HG03196 (cell line): ENCODE measurements around the gene OCA2.
"Not testable (repeated sequence)": the region's sequence is repeated elsewhere in the genome, so short reads cannot be mapped to it uniquely, and the experiment has no call there.

ENCODE experiments used
- ATAC-seq: cut with Tn5 transposase; IDR thresholded peaks from one replicate; pipeline ENCODE4 v1.9.1; 2021; ENCODE audit not compliant: unreplicated experiment

OCA2 gene

DNA sequence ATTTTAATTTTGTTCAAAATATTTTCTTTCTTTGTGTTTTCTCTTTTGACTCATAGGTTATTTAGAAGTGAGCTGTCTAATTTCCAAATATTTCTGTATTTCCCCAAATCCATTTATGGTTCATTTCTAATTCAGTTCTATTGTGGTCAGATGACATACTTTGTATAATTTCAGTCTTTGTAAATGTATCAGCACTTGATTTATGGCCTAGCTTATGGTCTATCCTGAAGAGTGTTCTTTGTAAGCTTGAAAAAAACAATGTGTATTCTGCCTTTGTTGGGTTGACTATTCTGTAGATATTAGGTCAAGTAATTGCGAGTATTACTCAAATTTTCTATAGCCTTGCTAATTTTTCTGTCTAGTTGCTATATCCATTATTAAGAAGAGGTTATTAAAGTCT is 311.2 kb downstream of the OCA2 start:
- no peak for ATAC-seq

DNA sequence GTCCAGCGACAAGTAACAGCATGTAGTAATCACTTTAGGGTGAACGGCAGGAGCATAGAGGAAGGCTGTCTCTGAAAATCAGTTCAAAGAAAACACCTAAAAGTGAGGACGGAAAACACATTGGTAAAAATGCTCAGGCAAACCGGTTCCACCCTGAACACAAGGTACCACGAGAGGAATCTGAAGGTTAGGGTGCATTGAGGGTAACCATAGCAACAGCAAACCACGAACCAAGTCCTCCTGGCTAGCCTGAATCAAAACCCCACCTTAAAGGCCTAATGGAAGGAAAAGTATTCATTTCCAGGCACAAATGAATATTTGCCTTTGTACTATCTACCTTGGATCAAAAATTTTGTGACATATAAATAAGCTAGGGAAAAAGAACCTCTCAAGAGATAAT is 315.0 kb downstream of the OCA2 start:
- ATAC-seq = no peak

- ATAC-seq = no peak
These were observed 315.4 kb downstream of the OCA2 start for GRCh38 chr15:27783678-27784077.

DNA sequence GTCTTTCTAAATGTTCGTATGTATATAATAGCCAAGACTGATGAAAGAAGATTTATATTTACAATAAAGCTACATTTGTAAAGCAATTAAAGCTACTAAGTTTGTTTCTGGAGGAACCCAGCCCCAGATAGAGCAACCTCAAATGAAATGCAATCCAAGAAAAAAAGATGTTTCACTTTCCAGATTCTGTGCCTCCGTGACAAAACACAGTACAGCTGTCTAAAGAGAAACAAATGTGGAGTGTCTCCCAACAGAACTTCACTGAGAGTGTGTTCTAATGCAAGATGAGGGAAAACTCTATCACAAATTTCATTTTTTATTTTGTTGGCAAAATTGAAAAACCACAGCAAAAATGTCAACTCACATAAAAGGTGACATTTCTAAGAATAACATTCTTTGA is 317.0 kb downstream of the OCA2 start:
- ATAC-seq = no peak

DNA sequence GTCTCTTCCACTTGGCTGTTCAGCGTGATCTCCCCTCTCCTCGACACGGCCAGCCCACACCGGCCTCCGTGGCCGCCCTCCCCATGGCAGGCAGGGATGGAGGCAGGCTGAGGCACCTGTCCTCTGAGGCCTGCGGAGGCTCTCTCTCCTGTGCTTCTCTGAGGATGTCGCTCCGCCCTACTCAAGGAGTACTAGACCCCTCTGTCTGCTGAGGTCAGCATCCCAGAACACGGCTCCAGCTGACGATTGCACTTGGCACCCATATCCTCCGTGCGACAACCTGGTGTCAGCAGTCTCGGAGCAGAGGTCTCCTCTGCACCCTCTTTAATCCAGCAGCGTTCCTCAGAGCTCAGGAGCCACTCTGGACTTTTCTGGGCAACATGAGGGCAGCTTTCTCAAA is 322.6 kb downstream of the OCA2 start:
- ATAC-seq = no peak

GRCh38 chr15:27774638-27775037 is 324.5 kb downstream of the OCA2 start:
- ATAC-seq = no peak

GRCh38 chr15:27774191-27774590 is 324.9 kb downstream of the OCA2 start:
- no peak for ATAC-seq

- no peak for ATAC-seq
These were observed 327.2 kb downstream of the OCA2 start for GRCh38 chr15:27771892-27772291.

DNA sequence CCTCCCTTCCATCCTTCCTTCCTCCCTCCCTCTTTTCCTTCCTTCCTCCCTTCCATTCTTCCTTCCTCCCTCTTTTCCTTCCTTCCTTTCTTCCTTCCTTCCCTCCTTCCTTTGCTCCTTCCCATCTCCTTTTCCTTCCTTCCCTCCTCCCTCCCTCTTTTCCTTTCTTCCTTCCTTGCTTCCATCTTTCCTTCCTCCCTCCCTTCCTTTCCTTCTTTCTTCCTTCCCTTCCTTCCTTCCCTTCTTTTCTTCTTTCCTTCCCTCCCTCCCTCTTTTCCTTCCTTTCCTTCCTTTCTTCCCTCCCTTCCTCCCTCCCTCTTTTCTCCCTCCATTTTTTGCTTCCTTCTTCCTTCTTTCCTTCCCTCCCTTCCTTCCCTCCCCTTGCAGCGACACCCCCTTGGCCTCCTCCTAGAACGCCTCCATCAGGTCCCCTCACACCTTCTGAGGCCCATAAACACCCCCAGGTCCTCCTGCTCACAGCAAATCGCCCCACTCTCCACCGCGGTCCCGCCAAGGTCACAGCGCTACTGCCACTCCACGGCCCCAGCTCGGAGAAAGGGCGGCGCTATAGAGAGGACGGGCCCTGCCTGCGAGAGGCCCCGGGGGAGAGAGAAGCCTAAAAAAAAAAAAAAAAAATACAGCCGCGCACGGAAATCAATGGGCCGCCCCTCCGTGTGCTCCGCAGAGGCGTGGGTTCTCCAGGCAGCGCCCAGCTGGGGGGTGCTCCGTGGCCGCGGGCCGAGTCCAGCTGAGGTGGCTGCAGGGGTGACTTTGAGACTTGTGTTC is 328.2 kb downstream of the OCA2 start:
- no peak for ATAC-seq

DNA sequence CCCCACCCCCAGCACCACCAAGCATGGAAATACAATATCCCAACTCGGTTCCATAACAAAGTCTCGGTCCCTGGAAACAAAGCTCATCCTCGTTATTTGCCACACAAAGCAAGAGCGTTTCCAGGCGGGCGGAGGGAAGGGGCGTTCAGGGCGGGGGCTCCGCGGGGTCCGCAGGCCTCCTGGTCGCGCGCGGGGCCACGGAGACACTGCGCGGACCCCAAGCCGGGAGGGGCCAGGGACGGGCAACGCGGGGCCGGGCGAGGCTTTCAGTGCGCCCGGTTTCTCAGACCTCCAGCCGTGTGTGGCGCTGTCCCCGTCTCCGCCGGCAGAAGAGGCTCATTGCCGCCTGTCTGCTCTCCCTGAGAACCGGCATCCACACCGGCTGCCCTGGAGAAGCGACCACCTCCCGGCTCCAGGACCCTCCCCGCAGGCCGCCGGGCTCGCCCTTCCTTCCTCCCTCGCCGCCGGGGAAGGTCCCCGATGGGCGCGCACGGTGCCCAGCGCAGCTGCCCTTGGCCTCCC is 329.0 kb downstream of the OCA2 start:
- ATAC-seq = no peak

DNA sequence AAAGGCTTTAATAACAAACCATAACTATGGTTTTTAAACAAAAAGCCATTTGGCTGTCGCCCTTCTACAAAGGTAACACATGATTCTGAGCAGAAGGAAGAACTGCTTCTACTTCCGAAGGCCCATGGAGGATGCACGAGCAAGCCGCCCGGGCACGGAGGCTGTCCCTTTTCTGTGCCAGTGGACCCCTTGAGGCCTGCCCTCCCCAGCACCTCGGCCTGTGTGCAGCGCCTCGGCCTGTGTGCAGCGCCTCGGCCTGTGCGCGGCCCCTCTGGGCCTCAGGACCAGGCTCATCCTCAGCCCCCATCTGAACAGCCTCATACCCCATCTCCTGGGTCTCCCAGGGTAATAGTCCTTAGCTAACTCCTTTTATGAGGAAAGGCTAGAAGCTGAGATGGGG is 329.5 kb downstream of the OCA2 start:
- ATAC-seq = no peak

DNA sequence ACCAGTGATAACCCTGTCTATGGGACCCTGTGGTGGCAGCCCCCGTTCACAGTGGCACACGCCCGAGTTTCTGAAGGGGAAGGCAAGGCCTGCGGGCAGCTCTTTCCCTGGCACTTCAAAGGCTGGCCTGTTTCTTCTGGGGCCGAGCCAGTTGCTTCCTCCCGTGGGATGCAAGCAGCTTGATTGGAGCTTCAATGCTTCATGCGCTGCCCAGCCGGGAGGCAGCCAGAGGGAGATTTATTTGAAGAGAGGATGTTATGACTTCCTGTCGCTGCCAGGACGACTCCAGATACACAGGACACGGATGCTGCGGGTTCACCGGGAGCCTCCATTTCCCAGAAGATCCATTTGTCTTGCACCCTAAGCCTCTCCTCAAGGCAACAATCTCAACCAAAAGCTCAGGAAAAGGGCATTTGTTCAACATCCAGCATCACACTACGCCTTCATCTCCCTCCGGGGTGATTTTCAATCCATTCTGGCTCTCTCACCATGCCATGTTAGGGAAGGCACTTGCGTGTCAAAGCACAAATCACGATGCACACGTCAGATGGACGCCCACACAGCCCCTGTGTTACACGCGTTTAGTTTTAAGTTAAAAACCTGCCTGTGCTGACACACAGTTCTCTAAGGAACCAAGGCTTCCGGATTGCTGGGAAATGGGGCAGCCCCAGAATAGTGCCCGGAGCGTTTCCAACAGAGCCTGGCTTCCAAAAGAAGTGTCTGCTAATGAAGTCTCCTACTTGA is 330.2 kb downstream of the OCA2 start:
- ATAC-seq = no peak

DNA sequence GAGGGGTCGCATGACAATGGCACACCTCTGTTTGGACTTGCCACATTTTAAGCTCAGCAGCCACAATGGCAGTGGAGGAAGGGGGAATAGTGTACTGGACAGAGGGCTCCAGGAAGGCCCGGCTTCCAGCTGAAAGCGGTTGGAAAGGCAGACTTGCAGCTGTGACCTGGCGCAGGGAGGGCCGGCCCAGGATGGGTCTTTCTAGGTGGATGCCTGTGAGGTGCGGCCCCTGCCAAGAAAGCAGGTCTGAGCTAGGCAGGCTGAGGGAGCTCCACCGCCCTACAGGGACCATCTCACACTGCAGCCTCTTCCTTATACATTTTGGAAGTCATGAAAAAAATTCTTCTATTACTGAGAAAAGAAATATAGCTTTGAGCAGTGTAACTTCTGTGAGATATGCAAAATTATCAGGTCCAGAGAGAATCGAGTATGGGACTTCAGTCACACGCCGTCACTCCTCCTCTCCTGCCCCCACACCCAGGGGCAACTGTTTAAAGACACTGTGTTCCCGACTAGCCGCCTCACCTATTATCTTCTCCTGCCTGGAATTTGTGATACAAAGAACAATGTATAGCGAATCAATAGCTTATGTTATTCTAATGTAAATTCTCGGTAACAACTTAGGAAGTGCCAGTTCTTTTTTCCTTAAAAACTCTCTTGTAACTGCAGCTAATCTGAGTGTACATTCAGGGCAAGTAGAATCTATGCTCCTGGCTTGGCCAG is 331.0 kb downstream of the OCA2 start:
- ATAC-seq = no peak

GRCh38 chr15:27767430-27767829 is 331.7 kb downstream of the OCA2 start:
- not testable (repeated sequence) for ATAC-seq

DNA sequence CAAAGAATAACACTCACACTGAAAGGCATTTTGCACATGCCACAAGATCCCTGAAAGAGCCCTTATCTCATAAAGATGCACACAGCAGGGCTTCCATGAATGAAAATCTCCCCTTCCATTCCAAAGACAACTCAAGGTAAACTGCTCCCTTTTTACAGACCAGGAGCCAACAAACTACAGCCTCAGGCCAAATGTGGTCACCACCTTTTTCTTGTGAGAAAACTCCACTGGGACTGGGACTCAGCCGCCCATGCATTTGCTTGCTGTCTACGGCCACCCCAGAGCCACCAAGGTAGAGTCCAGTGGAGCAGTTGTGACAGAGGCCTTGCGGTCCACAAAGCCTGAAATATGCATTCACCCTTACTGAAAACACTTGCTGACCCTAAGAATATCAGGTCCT is 334.8 kb downstream of the OCA2 start:
- no peak for ATAC-seq

DNA sequence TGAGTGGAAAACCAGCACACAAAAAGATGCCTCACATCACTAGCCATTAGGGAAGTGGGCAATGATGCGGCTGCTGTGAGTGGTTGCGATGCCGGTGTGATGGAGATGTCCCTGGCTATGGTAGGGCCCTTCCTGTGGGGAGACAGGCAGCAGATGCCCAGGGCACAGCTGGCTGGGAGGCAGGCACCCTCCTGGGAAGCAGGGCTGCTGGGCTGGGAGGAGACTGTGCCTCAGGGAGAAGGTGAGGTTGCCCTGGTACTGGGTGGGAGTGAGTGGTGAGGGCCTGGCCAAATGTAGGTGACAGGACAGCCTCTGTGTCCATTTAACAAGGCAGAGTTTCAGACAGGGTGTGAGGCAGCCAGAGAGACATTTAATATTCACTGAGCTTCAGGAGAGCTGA is 335.6 kb downstream of the OCA2 start:
- no peak for ATAC-seq

- no peak for ATAC-seq
These were observed 336.6 kb downstream of the OCA2 start for GRCh38 chr15:27762471-27762870.

DNA sequence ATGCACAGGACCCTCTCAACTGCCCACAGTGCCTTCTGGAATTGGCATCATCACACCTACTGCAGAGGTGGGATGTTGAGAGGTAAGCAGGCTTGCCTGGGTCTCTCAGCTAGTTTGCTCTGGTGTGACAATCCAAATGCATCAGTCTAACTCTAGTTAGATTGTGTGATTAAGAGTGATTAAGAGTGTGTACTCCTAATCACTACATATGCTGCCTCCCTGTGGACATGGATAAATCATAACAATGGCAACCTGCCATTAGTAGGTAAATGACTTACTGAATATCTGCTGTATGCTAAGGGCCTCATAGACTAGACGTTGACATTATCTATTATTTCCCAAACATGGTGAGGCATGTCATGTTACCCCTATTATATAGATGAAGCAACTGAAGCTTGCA is 342.1 kb downstream of the OCA2 start:
- no peak for ATAC-seq

- ATAC-seq = no peak
These were observed 346.4 kb downstream of the OCA2 start for GRCh38 chr15:27752691-27753090.

- ATAC-seq = no peak
These were observed 351.1 kb downstream of the OCA2 start for GRCh38 chr15:27747997-27748396.

DNA sequence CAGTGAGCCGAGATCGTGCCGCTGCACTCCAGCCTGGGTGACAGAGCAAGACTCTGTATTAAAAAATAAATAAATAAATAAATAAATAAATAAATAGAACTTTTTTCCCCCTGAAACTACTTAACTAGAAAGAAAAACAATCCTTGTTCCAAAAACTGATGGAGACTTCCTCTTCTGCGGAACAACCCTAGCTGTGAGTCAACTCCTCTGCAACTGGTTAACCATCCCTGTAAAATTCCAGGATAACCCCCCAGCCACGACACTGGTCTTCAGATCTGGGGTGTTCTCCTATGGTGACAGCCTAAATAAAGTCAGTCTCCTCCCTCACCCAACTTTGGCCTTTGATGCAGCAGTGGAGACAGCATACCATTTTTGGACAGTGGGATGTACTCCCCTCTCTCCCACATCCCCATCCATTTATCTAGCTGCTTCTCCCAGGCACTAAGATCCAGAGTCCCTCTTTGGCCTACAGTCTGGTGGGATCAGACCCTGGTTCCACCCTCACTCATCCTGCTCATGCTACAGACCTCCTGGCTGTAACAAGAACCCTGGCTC is 352.6 kb downstream of the OCA2 start:
- no peak for ATAC-seq
